Stimulated activated CD4-positive, alpha-beta T cell treated with anti-CD3 and anti-CD28 coated beads, Interleukin-1b, Interleukin-23, amount 100 ng/mL, for 48 hours (primary cell): ENCODE data around the gene GPR37.

ENCODE experiments used
- DNase-seq: peaks from one replicate; pipeline ENCODE4 v3.0.0-alpha.2; 2020

Gene GPR37

DNA sequence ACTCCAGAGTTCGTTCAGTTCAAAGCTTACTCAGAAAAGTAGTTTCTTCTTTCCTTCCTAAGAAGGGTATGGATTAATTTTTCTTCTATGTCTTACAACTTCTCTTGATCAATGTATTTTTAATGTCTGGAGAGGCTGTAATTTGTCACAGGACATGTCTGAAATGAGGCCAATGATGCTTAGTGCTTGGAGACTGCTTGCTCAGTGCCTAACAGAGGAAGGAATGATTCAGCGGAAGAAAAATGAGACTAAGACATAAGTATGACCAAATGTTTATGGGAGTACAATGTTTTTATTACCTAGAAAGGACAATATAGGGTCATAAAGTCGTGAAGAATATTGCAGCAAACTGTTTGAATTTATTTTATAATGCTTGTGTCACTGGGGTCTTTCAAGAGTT, 43.3 kb downstream of the GPR37 start:
- DNase-seq = no peak

DNA sequence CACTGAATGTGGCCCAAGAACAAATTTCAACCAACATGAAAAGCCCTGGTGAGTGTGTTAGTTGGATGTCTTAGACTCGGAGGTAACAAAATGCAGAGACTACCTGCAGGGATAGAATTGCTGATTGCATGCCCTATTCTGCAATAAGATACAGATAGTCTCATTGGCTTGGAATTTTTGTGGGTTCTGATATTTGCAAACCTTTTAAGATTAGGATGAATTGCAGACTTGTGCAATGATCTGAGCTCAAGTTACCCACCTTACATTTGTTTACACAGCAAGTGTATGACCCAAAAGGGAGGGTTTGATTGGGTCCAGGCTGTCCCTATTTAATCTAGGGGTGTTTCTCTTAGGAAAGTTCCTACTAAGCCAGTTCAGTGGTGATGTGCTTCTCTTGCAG, 45.4 kb downstream of the GPR37 start:
- DNase-seq = no peak

DNA sequence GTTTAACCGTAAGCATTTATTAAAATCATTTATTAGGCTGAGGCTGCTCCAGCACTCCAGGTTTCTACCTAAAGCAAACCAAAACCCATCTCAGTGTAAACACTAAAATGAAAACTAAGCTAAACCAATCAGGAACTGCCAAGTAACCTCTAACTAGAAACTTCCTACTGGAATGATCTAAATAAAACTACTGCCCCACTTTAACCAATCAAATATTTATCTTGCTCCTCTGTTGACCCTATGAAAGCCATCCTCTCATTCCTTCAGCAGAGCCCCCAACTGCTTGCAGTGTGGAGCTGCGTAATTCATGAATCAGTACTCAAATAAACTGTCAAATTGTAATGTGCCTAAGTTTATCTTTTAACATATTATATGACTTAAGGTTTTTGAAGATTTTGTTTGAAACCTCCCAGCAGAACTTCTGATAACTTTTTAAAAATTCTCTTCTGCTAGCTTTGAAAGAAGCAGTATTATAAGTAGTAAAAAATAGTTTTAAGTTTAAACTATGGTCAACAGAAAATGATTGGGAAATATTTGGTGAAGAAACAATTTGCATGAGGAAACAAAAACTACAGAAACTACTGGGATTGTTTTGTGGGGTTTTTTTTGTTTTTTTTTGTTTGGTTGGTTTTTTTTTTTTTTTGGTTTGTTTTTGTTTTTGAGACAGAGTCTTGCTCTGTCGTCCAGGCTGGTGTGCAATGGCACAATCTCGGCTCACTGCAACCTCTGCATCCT, 47.4 kb downstream of the GPR37 start:
- no peak for DNase-seq

DNA sequence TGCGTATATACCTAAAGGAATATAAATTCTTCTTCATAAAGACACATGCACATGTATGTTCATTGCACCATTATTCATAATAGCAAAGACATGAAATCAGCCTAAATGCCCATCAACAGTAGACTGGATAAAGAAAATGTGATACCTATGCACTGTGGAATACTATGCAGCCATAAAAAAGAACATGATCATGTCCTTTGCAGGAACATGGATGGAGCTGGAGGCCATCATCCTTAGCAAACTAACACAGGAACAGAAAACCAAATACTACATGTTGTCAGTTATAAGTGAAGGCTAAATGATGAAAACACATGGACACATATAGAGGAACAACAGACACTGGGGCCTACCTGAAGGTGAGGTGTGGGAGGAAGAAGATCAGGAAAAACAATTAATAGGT, 48.7 kb downstream of the GPR37 start:
- no peak for DNase-seq

DNA sequence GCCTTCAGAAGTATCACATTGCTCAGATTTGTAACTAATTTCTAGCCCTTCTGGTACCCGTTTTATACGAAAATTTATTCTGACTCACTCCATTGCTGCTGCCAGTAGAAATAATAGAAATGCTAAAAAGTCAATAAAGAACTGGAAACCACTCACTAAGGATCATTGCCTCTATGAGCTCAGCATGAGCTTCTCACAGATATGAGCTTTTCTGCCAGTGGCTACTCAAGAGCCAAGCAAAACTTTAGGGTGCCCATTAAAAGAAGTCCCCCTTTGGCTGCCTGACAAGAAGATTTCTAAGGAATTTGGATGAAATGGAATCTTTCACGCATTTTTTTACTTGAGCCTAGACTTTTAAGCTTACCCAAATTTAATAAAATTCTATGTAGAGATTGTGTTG, 52.5 kb downstream of the GPR37 start:
- DNase-seq = no peak

DNA sequence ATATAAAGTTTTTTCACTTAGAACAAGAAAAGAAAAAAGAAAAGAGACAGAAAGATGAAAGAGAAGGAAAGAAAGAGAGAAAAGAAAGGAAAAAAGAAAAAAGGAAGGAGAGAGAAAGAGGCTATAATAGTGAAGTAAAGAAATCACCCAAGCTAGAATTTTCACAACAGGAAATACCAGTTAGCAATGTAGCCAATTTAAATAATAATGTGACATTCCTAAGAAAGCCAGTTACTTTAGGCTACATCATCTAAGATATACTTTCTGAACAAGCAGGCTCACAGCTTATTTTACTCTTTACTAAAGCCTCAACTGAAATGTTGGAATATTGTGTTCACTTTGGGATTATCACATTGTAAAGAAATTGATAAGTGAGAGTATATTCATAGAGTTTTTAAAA, 53.6 kb downstream of the GPR37 start:
- no peak for DNase-seq

DNA sequence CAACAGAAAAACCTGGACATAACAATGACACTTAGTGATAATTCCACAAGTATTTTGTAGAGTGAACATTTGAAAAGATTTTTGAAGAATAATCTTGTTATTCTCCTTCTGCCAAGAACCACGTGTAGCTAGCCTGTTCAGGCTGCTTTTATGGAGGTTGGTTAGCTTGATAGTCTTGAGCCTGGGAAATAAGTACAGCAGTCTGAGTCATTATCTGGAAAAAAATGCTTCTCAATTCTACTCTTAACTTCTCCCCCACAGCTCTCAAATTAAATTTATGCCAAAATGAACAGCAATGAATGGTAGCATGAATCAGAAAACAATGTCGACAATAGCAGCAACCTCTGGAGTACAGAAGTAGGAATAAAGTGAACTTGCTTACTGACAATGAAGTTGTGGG, 63.2 kb downstream of the GPR37 start:
- no peak for DNase-seq

DNA sequence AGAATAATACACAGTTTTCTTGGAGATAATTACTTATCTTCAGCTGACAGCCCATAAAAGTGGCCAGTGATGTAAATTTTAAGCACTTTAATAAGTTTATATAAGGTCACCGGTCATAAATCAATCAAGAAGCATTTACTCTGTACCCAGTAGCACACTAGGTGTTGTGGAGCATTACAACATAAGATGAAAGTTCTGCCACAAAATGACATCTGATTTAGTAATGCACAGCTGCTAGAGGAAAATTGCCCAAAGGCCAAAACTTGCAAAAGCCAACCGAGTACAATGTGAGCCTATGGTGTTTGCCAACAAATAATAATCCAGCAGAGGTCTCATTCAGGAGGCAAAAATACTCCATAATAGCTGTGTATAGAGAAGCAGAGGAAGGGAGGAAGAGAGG, 63.6 kb downstream of the GPR37 start:
- no peak for DNase-seq

DNA sequence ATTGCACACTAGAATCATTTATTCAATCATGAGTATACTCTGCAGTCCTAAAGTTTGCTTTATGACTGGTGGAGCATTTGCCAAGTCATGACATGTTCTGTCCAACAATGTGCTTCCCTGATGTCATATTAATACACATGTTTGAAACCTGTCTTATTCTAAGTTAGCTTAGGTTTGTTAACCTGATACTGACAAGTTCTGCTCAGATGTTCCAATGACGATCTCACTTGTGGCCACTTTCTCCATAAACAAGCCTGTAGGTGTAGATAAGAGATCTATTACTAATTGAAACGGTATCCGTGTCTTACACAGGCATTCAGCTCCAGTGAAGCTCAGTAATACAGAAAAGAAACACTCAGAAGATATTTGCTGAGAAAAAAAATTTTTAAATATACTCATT, 64.9 kb downstream of the GPR37 start:
- no peak for DNase-seq

DNA sequence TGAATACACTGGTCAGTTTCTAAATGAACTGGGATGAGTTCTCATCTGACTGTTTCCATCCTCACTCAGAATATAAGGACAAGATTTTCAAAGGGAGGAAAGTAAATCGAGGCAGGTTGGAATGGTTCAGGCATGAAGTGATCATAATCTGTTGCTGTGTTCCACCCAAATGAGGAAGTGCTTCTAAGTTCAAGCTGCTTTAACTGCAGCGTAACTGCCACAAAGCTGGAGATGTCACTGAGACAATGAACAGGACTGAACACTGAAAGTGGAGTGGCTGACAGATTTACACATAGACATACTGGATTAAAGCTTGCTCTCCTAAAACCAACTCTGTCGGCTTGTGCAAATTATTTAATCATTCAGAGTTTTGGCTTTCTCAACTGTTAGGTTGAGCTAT, 66.6 kb downstream of the GPR37 start:
- DNase-seq = no peak

DNA sequence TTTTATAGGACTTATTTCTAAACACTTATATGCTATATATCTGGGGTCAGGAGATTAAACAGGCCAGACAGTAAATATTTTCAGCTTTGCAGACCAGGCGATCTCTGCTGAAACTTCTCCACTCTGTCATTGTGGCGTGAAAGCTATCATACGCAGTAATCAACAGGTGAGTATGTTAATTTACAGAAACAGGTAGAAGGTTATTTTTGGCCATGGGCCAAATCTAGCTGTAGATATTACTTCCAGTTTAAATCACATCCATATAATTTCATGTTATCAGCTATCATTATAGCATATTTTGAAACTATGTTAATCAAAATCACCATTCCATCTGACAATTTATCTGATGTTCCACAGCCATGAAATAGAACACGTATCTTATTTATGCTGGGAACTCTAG, 67.8 kb downstream of the GPR37 start:
- DNase-seq = no peak
